Omental fat pad (tissue), 4 donors: ENCODE data around the gene CNOT2. TPM values are rescaled to one million over a fixed set of nuclear protein-coding genes. Genes with fewer than 3 reads are reported as not detected.

Experiments used
- ATAC-seq: fragments of 150-250 bp; one replicate; pipeline ENCODE4 v1.9.1; 2016; ENCODE audit warnings: mild to moderate bottlenecking, moderate library complexity; ENCODE audit not compliant: low FRiP score
- DNase-seq: peaks from one replicate; pipeline ENCODE4 v3.0.0-alpha.2; 2019; ENCODE audit warnings: low spot score
- total RNA-seq, 4 donors: library from RNA; depleted of rRNA; stranded (reverse); fragments of >200 nt; gene quantifications; one replicate each; pipeline ENCODE4 v1.1.0, GENCODE V29; 2016
- TF ChIP-seq, protein P1 (sequence below), 3 donors: fragments of 450-650 bp; IDR thresholded peaks; one replicate each; pipeline ENCODE4 v1.5.1; 2016 to 2017; ENCODE audit warnings: antibody characterized with exemption in 3 of 3, mild to moderate bottlenecking in 3 of 3, moderate library complexity in 2 of 3

Gene CNOT2
- total RNA-seq, 4 donors from 2014 or later, result 122 to 155 (median 144) TPM

DNA sequence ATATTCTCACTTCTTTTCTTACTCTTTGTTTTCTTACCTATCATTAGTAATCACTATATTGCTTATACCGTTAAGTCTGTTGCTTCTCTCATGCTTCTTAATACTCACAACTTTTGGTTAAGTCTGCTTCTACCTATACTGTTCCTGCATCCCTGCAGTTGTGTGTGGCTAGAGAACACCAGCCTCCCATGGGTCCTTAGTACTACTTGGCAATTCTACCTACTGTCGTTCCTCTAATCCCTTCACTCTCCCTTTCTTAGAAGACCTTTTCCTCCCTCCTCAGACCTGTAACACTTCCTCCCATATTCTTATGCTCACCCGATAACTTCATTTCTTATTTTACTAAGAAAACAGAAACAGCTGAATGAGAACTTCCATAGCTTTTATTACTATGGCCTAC is 29.3 kb downstream of the CNOT2 start:
- no peak for DNase-seq
- TF ChIP-seq, protein P1, sequence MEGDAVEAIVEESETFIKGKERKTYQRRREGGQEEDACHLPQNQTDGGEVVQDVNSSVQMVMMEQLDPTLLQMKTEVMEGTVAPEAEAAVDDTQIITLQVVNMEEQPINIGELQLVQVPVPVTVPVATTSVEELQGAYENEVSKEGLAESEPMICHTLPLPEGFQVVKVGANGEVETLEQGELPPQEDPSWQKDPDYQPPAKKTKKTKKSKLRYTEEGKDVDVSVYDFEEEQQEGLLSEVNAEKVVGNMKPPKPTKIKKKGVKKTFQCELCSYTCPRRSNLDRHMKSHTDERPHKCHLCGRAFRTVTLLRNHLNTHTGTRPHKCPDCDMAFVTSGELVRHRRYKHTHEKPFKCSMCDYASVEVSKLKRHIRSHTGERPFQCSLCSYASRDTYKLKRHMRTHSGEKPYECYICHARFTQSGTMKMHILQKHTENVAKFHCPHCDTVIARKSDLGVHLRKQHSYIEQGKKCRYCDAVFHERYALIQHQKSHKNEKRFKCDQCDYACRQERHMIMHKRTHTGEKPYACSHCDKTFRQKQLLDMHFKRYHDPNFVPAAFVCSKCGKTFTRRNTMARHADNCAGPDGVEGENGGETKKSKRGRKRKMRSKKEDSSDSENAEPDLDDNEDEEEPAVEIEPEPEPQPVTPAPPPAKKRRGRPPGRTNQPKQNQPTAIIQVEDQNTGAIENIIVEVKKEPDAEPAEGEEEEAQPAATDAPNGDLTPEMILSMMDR (IDR thresholded peaks at IDR 0.05), result no peak
- ATAC-seq, result no peak

DNA sequence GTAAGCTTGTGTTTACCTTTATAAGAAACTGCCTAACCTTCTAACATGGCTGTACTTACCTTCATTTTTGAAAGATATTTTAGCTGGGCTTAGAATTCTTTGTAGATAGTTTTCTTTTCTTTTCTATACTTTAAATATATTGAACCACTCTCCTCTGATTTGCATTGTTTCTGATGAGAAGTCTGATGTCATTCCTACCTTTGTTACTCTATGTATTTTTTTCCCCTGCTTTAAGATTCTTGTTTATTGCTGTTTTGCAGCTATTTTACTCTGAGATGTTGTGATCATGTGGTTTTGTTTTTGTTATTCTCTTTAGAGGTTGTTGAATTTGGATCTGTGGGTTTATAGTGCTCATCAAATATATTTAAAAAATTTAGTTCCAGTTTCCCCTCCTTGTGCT is 31.8 kb downstream of the CNOT2 start:
- ATAC-seq, result no peak
- DNase-seq, result no peak
- TF ChIP-seq, protein P1 (IDR thresholded peaks at IDR 0.05), result no peak

DNA sequence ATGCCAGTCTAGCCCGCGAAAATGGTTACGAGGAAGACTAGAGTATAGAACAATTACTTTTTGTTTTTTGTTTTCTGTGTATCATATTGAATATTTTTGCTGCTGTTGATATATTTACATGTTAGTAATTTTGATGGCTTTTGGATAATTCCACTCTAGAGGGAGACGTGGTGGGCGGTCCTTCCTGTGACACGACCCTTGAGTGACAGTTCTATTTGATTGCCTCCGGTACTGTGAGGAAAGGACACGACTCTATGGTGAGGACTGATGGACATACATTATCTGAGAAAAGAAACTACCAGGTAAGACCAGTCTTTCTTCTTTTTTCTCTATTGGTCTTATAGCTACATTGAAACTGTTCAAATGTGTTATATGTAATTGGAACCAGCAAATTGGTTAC is 34.7 kb downstream of the CNOT2 start:
- no peak for DNase-seq
- TF ChIP-seq, protein P1 (IDR thresholded peaks at IDR 0.05), result no peak
- ATAC-seq, result no peak

DNA sequence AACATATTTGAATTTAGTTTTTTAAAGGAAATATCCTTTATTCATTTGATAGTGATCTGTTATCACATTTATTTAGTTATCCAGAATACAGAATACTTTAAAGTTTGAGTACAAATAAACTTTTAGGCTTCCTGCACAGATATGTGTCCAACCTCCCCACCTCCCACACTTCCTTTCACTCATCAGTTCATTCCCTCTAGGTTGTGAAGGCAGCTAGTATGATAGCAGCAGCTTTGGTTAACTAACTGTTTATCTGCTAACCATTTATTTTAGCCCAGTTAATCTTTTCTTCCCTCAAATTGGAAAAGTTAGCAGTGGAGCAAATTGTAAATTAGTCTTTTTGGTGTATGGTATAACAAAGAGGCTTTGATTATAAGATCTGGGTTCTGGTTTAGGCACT is 35.7 kb downstream of the CNOT2 start:
- TF ChIP-seq, protein P1 (IDR thresholded peaks at IDR 0.05), result no peak
- DNase-seq (no peak), ATAC-seq (no peak)

DNA sequence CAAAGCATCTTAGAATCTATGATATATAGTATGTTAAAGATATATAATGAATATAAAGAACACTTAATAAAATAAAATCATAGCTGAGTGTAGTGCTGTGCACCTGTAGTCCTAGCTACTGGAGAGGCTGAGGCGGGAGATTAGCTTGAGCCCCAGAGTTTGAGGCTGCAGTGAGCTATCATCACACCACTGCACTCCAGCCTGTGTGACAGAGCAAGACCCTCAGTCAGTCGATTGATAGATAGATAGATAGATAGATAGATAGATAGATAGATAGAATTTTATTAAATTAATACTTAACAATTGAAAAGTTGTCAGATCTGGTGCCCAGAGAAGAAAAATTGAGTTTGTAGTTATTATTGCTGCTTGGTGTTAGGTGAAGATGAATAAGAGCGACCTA is 40.0 kb downstream of the CNOT2 start:
- DNase-seq (no peak), ATAC-seq (no peak)
- TF ChIP-seq, protein P1 (IDR thresholded peaks at IDR 0.05), result no peak

DNA sequence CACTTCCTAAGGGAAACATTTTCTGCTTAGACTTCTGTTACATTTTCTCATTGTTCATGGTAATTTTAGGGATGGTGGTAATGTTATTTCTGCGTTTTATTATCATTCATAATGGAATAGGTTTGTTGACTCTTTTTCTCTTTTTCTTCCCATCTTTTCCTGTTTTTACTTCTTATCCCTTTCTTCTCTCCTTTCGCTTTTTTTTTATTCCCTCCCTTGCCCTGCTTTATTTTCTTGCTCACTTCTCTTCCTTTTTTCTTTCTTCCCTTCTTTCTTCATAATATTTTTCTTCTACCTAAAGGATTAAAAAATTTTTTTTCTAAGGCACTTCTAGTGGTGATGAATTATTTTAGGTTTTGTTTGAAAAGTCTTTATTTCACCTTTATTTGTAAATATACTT is 45.6 kb downstream of the CNOT2 start:
- DNase-seq, result no peak
- TF ChIP-seq, protein P1 (IDR thresholded peaks at IDR 0.05), result no peak
- ATAC-seq, result no peak

DNA sequence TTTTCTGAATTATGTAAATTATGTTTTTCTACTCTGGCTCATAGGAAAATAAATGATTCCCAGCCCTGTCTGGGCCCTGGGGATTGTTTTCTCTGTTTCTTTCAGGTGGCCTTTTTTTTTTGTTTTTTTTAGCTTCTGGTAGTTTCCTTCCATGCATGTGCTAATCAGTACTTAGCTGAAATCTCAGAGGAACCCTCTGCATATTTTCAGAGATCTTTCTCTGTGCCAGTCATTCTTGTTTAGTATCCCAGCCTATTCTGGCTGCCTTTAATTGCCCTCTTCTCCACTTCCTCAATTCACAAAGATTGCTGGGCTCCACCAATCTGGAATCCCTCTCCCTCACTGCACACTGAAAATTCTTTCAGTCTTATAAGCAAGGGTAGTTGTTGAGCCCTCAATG is 46.9 kb downstream of the CNOT2 start:
- ATAC-seq (no peak), DNase-seq (no peak)
- TF ChIP-seq, protein P1 (IDR thresholded peaks at IDR 0.05), result no peak
